ENCODE data around the gene RASA4. TPM values are rescaled to one million over a fixed set of nuclear protein-coding genes. Genes with fewer than 3 reads are reported as not detected.

Gene RASA4
- total RNA-seq, 1 donor from 2014 or later: 23.5 TPM

Other genes starting within 250 kb of the RASA4 start
- gene PRKRIP1, start 220.4 kb downstream of the RASA4 start, total RNA-seq (ENCODE audit: low replicate concordance): 28.2 and 34.0 TPM in 2 replicates
- gene ORAI2, start 183.2 kb downstream of the RASA4 start, total RNA-seq (ENCODE audit: low replicate concordance): 23.1 and 34.9 TPM in 2 replicates
- 11.2 and 13.3 TPM in 2 replicates for gene ALKBH4, start 151.9 kb downstream of the RASA4 start, total RNA-seq (ENCODE audit: low replicate concordance)
- gene LRWD1, start 151.8 kb downstream of the RASA4 start, total RNA-seq (ENCODE audit: low replicate concordance): 16.5 and 23.5 TPM in 2 replicates
- 45.2 and 48.1 TPM in 2 replicates for gene POLR2J, start 137.8 kb downstream of the RASA4 start, total RNA-seq (ENCODE audit: low replicate concordance)
- 5.5 and 7.1 TPM in 2 replicates for gene RASA4B, start 99.0 kb downstream of the RASA4 start, total RNA-seq (ENCODE audit: low replicate concordance)
- gene UPK3BL2, start 73.1 kb downstream of the RASA4 start, total RNA-seq (ENCODE audit: low replicate concordance): 19.5 and 19.8 TPM in 2 replicates
- not detected in 2 replicates for gene SPDYE2, start 65.5 kb downstream of the RASA4 start, total RNA-seq (ENCODE audit: low replicate concordance)
- gene POLR2J3, start 44.2 kb downstream of the RASA4 start, total RNA-seq (ENCODE audit: low replicate concordance): 13.2 and 24.0 TPM in 2 replicates
- 53.3 and 77.1 TPM in 2 replicates for gene UPK3BL1, start 26.0 kb upstream of the RASA4 start, total RNA-seq (ENCODE audit: low replicate concordance)
- gene SPDYE2B, start 33.6 kb upstream of the RASA4 start, total RNA-seq (ENCODE audit: low replicate concordance): not detected in 2 replicates
- 6.8 and 9.4 TPM in 2 replicates for gene POLR2J2, start 54.9 kb upstream of the RASA4 start, total RNA-seq (ENCODE audit: low replicate concordance)
- 8.6 and 8.7 TPM in 2 replicates for gene FAM185A, start 132.2 kb upstream of the RASA4 start, total RNA-seq (ENCODE audit: low replicate concordance)